ENCODE measurements around the gene RSRC1.

RSRC1 gene

DNA sequence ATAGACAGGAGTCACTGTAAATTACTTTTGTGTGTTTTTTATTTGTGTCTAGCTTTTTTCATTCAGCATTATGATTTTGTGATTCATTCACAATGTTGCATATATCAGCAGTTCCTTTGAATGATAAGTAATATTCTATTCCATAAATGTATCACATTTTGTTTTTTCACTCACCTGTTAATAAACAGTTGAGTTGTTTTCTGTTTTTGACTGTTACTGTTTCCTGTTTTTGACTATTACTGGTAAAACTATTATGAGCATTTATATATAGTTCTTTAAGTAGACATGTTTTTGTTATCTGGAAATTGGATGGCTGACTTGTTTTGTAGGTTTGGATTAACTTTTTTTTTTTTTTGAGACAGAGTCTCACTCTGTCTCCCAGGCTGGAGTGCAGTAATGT lies 138.4 kb downstream of the RSRC1 start:
- ATAC-seq, result no peak
- TF ChIP-seq CSDC2 (CRISPR knock-in tag; IDR thresholded peaks at IDR 0.05), result no peak
- TF ChIP-seq TCF4 (CRISPR knock-in tag; IDR thresholded peaks at IDR 0.05; ENCODE audit: borderline replicate concordance), result no peak
- TF ChIP-seq ISL1 (CRISPR knock-in tag; IDR thresholded peaks at IDR 0.05), result no peak
- TF ChIP-seq BACH2 (CRISPR knock-in tag; IDR thresholded peaks at IDR 0.05; ENCODE audit: borderline replicate concordance), result no peak
- no peak for TF ChIP-seq PPARA (CRISPR knock-in tag; IDR thresholded peaks at IDR 0.05; ENCODE audit: borderline replicate concordance)
- TF ChIP-seq ZFP3 (CRISPR knock-in tag; IDR thresholded peaks at IDR 0.05), result no peak
- TF ChIP-seq RARB (CRISPR knock-in tag; IDR thresholded peaks at IDR 0.05), result no peak
- no peak for TF ChIP-seq ZNF70 (CRISPR knock-in tag; IDR thresholded peaks at IDR 0.05)
- TF ChIP-seq, protein P1, sequence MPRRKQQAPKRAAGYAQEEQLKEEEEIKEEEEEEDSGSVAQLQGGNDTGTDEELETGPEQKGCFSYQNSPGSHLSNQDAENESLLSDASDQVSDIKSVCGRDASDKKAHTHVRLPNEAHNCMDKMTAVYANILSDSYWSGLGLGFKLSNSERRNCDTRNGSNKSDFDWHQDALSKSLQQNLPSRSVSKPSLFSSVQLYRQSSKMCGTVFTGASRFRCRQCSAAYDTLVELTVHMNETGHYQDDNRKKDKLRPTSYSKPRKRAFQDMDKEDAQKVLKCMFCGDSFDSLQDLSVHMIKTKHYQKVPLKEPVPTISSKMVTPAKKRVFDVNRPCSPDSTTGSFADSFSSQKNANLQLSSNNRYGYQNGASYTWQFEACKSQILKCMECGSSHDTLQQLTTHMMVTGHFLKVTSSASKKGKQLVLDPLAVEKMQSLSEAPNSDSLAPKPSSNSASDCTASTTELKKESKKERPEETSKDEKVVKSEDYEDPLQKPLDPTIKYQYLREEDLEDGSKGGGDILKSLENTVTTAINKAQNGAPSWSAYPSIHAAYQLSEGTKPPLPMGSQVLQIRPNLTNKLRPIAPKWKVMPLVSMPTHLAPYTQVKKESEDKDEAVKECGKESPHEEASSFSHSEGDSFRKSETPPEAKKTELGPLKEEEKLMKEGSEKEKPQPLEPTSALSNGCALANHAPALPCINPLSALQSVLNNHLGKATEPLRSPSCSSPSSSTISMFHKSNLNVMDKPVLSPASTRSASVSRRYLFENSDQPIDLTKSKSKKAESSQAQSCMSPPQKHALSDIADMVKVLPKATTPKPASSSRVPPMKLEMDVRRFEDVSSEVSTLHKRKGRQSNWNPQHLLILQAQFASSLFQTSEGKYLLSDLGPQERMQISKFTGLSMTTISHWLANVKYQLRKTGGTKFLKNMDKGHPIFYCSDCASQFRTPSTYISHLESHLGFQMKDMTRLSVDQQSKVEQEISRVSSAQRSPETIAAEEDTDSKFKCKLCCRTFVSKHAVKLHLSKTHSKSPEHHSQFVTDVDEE (CRISPR knock-in tag; IDR thresholded peaks at IDR 0.05), result no peak
- TF ChIP-seq, protein P2, sequence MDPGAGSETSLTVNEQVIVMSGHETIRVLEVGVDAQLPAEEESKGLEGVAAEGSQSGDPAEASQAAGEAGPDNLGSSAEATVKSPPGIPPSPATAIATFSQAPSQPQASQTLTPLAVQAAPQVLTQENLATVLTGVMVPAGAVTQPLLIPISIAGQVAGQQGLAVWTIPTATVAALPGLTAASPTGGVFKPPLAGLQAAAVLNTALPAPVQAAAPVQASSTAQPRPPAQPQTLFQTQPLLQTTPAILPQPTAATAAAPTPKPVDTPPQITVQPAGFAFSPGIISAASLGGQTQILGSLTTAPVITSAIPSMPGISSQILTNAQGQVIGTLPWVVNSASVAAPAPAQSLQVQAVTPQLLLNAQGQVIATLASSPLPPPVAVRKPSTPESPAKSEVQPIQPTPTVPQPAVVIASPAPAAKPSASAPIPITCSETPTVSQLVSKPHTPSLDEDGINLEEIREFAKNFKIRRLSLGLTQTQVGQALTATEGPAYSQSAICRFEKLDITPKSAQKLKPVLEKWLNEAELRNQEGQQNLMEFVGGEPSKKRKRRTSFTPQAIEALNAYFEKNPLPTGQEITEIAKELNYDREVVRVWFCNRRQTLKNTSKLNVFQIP (CRISPR knock-in tag; IDR thresholded peaks at IDR 0.05; ENCODE audit: borderline replicate concordance, low read depth), result no peak
- TF ChIP-seq, protein P3, sequence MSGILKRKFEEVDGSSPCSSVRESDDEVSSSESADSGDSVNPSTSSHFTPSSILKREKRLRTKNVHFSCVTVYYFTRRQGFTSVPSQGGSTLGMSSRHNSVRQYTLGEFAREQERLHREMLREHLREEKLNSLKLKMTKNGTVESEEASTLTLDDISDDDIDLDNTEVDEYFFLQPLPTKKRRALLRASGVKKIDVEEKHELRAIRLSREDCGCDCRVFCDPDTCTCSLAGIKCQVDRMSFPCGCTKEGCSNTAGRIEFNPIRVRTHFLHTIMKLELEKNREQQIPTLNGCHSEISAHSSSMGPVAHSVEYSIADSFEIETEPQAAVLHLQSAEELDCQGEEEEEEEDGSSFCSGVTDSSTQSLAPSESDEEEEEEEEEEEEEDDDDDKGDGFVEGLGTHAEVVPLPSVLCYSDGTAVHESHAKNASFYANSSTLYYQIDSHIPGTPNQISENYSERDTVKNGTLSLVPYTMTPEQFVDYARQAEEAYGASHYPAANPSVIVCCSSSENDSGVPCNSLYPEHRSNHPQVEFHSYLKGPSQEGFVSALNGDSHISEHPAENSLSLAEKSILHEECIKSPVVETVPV (CRISPR knock-in tag; IDR thresholded peaks at IDR 0.05), result no peak
- TF ChIP-seq ESRRG (CRISPR knock-in tag; IDR thresholded peaks at IDR 0.05), result no peak
- TF ChIP-seq, protein P4, sequence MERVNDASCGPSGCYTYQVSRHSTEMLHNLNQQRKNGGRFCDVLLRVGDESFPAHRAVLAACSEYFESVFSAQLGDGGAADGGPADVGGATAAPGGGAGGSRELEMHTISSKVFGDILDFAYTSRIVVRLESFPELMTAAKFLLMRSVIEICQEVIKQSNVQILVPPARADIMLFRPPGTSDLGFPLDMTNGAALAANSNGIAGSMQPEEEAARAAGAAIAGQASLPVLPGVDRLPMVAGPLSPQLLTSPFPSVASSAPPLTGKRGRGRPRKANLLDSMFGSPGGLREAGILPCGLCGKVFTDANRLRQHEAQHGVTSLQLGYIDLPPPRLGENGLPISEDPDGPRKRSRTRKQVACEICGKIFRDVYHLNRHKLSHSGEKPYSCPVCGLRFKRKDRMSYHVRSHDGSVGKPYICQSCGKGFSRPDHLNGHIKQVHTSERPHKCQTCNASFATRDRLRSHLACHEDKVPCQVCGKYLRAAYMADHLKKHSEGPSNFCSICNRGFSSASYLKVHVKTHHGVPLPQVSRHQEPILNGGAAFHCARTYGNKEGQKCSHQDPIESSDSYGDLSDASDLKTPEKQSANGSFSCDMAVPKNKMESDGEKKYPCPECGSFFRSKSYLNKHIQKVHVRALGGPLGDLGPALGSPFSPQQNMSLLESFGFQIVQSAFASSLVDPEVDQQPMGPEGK (CRISPR knock-in tag; IDR thresholded peaks at IDR 0.05; ENCODE audit: borderline replicate concordance), result no peak
- TF ChIP-seq ZC3H10 (CRISPR knock-in tag; IDR thresholded peaks at IDR 0.05), result no peak

DNA sequence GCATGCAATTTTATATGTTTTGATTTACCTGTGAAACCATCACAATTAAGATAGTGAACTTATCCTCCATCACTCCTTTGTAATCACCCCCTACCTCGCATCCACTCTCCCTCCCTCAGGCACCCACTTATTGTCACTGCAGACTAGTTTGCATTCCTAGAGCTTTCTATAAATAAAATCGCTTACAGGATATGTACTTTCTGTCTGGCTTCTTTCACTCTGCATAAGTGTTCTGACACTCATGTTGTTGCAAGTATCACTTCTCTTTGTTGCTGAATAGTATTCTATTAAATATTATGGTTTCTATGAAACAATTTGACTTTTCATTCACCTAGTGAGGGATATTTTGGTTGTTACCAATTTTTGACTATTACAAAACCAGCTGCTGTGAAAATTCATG lies 139.3 kb downstream of the RSRC1 start:
- no peak for TF ChIP-seq ZNF70 (CRISPR knock-in tag; IDR thresholded peaks at IDR 0.05)
- no peak for TF ChIP-seq SNAI2 (CRISPR knock-in tag; IDR thresholded peaks at IDR 0.05)
- TF ChIP-seq, protein P3 (CRISPR knock-in tag; IDR thresholded peaks at IDR 0.05), result no peak
- TF ChIP-seq, protein P2 (CRISPR knock-in tag; IDR thresholded peaks at IDR 0.05; ENCODE audit: borderline replicate concordance, low read depth), result no peak
- TF ChIP-seq ZFP30 (CRISPR knock-in tag; IDR thresholded peaks at IDR 0.05), result no peak
- no peak for TF ChIP-seq ISL1 (CRISPR knock-in tag; IDR thresholded peaks at IDR 0.05)
- TF ChIP-seq, protein P5, sequence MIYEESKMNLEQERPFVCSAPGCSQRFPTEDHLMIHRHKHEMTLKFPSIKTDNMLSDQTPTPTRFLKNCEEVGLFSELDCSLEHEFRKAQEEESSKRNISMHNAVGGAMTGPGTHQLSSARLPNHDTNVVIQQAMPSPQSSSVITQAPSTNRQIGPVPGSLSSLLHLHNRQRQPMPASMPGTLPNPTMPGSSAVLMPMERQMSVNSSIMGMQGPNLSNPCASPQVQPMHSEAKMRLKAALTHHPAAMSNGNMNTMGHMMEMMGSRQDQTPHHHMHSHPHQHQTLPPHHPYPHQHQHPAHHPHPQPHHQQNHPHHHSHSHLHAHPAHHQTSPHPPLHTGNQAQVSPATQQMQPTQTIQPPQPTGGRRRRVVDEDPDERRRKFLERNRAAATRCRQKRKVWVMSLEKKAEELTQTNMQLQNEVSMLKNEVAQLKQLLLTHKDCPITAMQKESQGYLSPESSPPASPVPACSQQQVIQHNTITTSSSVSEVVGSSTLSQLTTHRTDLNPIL (CRISPR knock-in tag; IDR thresholded peaks at IDR 0.05; ENCODE audit: low read depth), result no peak
- TF ChIP-seq CSDC2 (CRISPR knock-in tag; IDR thresholded peaks at IDR 0.05), result no peak
- TF ChIP-seq, protein P1 (CRISPR knock-in tag; IDR thresholded peaks at IDR 0.05), result no peak
- no peak for TF ChIP-seq ZNF8 (CRISPR knock-in tag; IDR thresholded peaks at IDR 0.05)
- TF ChIP-seq BACH2 (CRISPR knock-in tag; IDR thresholded peaks at IDR 0.05; ENCODE audit: borderline replicate concordance), result no peak
- TF ChIP-seq OSR1 (CRISPR knock-in tag; IDR thresholded peaks at IDR 0.05), result no peak
- no peak for TF ChIP-seq ARNTL (CRISPR knock-in tag; IDR thresholded peaks at IDR 0.05; ENCODE audit: borderline replicate concordance, low read depth)
- no peak for TF ChIP-seq ZNF565 (CRISPR knock-in tag; conservative IDR thresholded peaks at IDR 0.05; ENCODE audit: low read depth)
- ATAC-seq, result no peak

All from SK-N-SH treated with all-trans-retinoic acid at 6 μM for 48 hours (cell line).